GM18951 (cell line): ENCODE results near the gene IL10RB.
A peak's percentile ranks its signal among the peaks of the same experiment; 100 is the strongest.

ENCODE experiments used
- POLR2A ChIP-seq: IDR thresholded peaks from 4 replicates; pipeline ENCODE4 v1.6.1; 2011; ENCODE audit warnings: mild to moderate bottlenecking; ENCODE audit not compliant: insufficient read length, insufficient read depth; ENCODE audit errors: extremely low read depth
- in situ Hi-C: fragments of 300-500 bp; cut with MboI; formaldehyde crosslinking; loops from one replicate; pipeline ENCODE4 v1.12.0; 2022; ENCODE audit warnings: low sequenced_read_pairs, mixed read lengths, inconsistent platforms; ENCODE audit not compliant: unreplicated experiment

Gene IL10RB

GRCh38 chr21:33286076-33286475 is 19.9 kb downstream of the IL10RB start:
- in situ Hi-C loops: no loop called here
- TF ChIP-seq POLR2A: no peak

DNA sequence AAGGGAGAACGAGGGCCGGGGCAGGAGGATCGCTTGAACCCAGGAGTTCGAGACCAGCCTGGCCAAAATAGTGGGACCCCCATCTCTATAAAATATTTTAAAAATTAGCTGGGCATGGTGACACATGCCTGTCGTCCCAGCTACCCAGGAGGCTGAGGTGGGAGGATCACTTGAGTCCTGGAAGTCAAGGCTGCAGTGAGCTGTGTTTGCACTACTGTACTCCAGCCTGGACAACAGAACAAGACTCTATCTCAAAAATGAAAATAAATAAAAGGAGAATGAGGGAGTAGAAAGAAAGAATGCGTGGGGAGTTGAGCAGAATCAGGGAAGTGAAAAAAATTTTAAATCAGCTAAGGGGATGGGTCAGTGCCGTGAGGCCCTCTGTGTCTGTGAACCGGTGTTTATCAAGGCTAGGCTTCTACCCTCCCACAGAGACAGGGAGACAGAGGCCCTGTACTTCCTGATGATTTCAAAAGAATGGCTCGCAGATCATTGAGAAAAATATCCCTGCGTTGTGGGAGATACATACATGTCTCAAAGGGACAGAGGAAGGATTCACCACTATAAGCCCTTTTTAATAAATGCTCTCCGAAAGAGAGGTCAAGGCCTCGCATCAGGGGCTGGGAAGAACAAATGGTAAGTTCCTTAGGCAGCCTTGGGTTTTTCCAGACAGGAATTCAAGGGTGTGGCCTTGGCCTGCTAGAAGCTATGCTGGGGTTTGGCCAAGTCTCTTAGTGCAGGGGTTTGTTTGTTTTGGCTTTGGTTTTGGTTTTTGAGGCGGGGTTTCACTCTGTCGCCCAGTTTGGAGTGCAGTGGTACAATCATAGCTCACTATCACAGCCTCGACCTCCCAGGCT is 20.7 kb downstream of the IL10RB start:
- in situ Hi-C loops: no loop called here
- TF ChIP-seq POLR2A: no peak

DNA sequence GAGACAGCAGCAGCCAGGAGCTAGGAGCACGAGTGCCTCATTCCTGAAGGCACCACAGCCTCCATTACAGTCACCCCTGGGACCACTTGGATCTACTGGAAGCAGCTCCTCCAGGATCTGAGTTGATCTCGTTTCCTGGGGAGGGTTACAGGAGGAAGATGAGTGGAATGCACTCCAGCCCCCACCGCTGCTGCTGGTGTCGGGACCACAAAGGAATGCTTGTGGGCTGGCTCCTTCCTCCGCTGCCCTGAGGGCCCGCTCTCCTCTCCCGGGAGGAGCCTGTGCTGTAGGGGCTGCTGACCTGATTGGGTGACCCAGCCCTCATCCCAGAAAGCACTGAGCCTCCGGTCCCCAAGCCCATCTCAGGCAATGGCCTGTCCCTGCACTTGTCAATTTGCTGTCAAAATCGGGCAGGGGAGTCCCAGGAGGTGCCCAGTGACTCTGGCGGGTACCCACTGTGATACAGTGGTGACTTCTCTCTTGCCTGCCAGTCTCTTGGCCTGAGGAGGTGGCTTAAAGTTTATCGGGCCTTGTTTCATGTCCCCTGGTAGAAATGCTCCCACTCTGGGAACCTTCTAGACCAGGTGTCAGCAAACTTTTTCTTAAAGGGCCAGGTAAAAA is 23.1 kb downstream of the IL10RB start:
- in situ Hi-C loops: no loop called here

DNA sequence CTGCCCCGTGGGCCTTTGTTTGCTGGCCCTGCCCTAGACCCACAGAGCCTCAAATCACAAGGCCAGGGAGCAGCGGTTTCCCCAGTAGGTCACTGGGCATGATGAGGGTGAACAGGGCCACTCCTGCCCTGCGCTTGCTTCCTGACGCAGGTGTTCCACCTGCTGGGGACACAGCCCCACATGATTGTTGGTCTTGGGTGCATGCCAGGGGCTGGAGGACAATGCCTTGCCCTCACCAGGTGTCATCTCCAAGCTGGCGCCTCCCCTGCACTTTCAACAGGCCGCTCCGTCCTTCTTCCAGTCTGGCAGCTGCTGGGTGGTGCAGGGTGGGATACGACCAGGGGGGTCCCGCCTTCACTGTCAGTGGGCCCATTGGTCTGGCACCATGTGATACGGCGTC is 24.3 kb downstream of the IL10RB start:
- TF ChIP-seq POLR2A: no peak
- in situ Hi-C loops: no loop called here

More for the DNA sequence above, 23.1 kb downstream of the IL10RB start:
- no peak for TF ChIP-seq POLR2A

DNA sequence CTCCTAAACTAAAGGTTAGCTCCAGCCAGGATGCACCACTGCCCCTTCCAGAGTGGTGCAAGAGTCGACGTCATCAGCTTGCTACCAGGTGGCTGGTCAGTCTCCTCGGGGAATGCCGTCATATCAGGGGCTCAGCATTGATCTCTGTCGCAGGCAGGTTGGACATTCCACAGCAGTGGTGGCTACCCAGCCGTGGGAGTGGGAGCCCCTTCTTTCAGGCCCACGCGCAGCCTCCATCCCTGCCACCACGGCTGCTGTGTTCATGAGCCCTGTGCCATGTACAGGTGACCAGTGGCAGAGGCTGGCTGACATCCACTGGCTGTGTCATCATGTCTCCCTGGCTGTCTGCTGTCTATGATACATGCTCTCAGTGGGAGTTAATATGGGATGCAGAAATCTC is 25.5 kb downstream of the IL10RB start:
- in situ Hi-C loops: no loop called here
- no peak for TF ChIP-seq POLR2A

- in situ Hi-C loops: no loop called here
- TF ChIP-seq POLR2A: no peak
Observed at GRCh38 chr21:33292724-33293123, 26.6 kb downstream of the IL10RB start.

- TF ChIP-seq POLR2A: no peak
- in situ Hi-C loops: no loop called here
Observed at GRCh38 chr21:33293136-33293535, 27.0 kb downstream of the IL10RB start.

DNA sequence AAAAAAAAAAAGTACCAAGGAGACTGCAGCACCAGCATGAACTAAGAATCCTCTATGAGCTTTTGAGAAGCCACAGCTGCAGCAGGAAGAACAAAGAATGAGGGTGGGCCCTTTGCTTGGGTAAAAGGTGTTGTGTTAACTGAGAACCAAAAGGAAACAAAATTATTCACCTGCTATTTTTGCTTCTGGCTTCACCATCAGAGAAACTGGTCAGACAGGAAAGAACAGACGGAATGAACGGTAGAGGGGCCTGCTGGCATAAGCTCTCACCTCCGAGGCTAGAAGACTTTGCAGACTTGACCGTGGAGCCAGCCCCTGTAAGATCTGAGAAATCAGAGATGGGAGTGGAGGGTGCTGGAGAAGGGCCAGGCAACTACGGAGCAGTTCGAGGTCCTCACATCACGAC is 27.6 kb downstream of the IL10RB start:
- in situ Hi-C loops: no loop called here
- no peak for TF ChIP-seq POLR2A

DNA sequence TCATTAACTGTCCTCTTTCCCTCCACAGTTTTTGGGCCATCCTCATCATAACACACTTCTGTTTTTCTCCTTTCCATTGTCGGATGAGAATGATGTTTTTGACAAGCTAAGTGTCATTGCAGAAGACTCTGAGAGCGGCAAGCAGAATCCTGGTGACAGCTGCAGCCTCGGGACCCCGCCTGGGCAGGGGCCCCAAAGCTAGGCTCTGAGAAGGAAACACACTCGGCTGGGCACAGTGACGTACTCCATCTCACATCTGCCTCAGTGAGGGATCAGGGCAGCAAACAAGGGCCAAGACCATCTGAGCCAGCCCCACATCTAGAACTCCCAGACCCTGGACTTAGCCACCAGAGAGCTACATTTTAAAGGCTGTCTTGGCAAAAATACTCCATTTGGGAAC is 30.0 kb downstream of the IL10RB start:
- TF ChIP-seq POLR2A: no peak
- in situ Hi-C loops: no loop called here

- peak; percentile 35 for TF ChIP-seq POLR2A
- in situ Hi-C loops: no loop called here
Observed at GRCh38 chr21:33299181-33299752, 33.1 kb downstream of the IL10RB start.

GRCh38 chr21:33300701-33301631 is 34.8 kb downstream of the IL10RB start:
- in situ Hi-C loops: no loop called here
- TF ChIP-seq POLR2A: no peak

DNA sequence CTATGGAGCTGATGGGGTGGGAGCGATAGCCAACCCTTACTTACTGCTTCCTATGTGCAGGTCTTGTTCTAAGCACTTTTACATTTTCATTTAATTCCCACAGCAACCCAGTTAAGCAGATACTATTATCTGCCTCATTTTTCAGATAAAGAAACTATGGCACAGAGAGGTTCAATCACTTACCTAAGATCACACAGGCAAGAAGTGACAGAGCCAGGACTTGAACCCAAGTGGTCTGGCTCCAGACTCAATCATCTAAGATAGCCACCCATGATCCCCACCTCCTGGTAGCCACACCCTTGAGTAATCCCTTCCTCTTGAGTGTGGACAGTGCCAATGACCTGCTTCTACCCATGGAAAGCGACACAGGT is 35.5 kb downstream of the IL10RB start:
- in situ Hi-C loops: no loop called here
- TF ChIP-seq POLR2A: no peak

- in situ Hi-C loops: no loop called here
- no peak for TF ChIP-seq POLR2A
Observed at GRCh38 chr21:33302055-33302454, 35.9 kb downstream of the IL10RB start.

- no peak for TF ChIP-seq POLR2A
- in situ Hi-C loops: no loop called here
Observed at GRCh38 chr21:33302796-33303195, 36.6 kb downstream of the IL10RB start.

DNA sequence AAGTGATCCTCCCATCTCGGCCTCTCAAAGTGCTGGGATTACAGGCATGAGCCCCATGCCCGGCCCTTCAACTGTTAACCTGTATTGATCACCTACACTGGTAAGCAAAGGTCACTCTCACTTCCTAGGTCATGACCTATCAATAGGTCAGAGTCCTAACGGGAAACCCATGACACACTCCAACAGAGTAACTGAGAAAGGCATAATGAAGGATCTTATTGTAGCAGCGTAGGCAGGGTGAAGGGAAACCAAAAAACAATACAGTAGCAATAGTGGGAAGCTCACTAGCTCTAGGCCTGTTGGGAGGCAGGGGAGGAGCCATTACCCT is 39.1 kb downstream of the IL10RB start:
- in situ Hi-C loops: no loop called here
- no peak for TF ChIP-seq POLR2A
